ENCODE data around the gene TSPO.

DNA sequence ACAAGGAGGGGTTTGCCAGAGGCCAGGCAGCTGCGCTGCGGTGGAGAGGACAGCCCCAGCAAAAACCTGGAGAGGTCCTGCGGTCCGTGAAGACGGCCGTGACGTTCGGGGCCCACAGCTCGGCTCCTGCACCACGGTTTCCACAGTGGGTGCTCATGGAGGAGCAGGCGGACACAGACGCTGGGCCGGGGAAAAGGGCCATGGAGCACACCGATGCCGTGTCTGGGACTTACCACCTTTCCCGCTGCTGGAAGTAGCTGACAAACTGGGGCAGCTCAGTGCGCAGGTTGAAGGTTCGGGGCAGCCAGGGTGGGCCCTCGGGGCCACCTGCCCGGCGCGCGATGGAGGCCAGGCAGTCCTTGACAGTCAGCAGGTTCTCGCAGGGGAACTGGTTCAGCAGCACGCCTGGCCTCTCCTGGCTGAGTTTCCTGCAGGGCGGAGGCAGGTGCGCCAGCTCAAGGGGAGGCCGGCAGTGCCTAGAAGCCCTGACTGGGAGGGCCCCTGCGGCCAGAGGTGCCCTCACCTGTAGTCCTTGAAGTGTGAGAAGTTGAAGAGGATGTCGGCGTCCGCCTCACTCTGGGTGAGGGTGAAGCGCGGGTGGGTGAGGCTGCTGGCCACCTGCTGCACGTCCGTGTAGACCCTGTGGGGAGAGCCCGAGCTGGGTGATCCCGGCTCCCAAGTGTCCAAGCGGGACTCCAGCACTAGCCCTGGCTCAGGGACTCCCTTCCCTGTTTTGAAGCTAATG is 22.8 kb downstream of the TSPO start:
- TF ChIP-seq, protein P1, sequence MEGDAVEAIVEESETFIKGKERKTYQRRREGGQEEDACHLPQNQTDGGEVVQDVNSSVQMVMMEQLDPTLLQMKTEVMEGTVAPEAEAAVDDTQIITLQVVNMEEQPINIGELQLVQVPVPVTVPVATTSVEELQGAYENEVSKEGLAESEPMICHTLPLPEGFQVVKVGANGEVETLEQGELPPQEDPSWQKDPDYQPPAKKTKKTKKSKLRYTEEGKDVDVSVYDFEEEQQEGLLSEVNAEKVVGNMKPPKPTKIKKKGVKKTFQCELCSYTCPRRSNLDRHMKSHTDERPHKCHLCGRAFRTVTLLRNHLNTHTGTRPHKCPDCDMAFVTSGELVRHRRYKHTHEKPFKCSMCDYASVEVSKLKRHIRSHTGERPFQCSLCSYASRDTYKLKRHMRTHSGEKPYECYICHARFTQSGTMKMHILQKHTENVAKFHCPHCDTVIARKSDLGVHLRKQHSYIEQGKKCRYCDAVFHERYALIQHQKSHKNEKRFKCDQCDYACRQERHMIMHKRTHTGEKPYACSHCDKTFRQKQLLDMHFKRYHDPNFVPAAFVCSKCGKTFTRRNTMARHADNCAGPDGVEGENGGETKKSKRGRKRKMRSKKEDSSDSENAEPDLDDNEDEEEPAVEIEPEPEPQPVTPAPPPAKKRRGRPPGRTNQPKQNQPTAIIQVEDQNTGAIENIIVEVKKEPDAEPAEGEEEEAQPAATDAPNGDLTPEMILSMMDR (conservative IDR thresholded peaks at IDR 0.05; ENCODE audit: low read depth in 2 of 2) = no peak
- TF ChIP-seq EZH2 (IDR thresholded peaks at IDR 0.05; ENCODE audit: low read depth, unreplicated experiment) (no peak), JUNB (IDR thresholded peaks at IDR 0.05; ENCODE audit: unreplicated experiment) (no peak), REST (IDR thresholded peaks at IDR 0.05; ENCODE audit: unreplicated experiment) (no peak), POLR2AphosphoS5 (IDR thresholded peaks at IDR 0.05; ENCODE audit: low read depth) (no peak), EZH2phosphoT487 (IDR thresholded peaks at IDR 0.05; ENCODE audit: unreplicated experiment) (no peak), ETS1 (IDR thresholded peaks at IDR 0.05) (no peak), CREB1 (CRISPR knock-in tag; IDR thresholded peaks at IDR 0.05; ENCODE audit: low read depth) (no peak), ZNF114 (CRISPR knock-in tag; IDR thresholded peaks at IDR 0.05) (no peak), ZNF331 (CRISPR knock-in tag; IDR thresholded peaks at IDR 0.05; ENCODE audit: low read depth) (no peak), STAT1 (IDR thresholded peaks at IDR 0.05; ENCODE audit: unreplicated experiment) (no peak)
